Measurements from ENCODE around the gene ELOVL3.

ELOVL3 gene

DNA sequence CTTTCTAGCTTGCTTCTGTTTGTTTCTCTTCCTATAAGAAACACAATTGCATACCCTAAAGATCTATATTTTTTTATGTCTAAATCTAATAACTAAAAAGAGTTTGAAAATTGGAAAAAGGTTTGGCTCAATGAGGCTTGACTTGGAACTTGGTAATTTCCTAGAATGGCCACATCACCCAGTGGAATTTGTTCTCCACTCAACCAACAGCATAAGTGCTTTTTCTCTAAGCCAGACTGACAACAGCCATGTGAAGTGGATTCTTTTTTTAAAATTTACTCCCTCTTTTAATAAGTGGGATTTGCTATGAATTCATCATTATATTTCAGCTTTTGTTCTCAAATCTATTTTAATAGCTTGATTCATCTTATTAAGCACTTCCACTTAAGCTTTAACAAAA lies 53.0 kb downstream of the ELOVL3 start:
- H3K4me3 ChIP-seq (ENCODE audit: low read depth, low read length): no peak overlapping the region
- TF ChIP-seq, protein P1, sequence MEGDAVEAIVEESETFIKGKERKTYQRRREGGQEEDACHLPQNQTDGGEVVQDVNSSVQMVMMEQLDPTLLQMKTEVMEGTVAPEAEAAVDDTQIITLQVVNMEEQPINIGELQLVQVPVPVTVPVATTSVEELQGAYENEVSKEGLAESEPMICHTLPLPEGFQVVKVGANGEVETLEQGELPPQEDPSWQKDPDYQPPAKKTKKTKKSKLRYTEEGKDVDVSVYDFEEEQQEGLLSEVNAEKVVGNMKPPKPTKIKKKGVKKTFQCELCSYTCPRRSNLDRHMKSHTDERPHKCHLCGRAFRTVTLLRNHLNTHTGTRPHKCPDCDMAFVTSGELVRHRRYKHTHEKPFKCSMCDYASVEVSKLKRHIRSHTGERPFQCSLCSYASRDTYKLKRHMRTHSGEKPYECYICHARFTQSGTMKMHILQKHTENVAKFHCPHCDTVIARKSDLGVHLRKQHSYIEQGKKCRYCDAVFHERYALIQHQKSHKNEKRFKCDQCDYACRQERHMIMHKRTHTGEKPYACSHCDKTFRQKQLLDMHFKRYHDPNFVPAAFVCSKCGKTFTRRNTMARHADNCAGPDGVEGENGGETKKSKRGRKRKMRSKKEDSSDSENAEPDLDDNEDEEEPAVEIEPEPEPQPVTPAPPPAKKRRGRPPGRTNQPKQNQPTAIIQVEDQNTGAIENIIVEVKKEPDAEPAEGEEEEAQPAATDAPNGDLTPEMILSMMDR (IDR thresholded peaks at IDR 0.05; ENCODE audit: control insufficient read depth, extremely low read depth, insufficient read depth): no peak
- DNase-seq (ENCODE audit: low read depth): no peak

All from LNCaP clone FGC (cell line).